ENCODE measurements around the gene RBM39.

RBM39 gene

DNA sequence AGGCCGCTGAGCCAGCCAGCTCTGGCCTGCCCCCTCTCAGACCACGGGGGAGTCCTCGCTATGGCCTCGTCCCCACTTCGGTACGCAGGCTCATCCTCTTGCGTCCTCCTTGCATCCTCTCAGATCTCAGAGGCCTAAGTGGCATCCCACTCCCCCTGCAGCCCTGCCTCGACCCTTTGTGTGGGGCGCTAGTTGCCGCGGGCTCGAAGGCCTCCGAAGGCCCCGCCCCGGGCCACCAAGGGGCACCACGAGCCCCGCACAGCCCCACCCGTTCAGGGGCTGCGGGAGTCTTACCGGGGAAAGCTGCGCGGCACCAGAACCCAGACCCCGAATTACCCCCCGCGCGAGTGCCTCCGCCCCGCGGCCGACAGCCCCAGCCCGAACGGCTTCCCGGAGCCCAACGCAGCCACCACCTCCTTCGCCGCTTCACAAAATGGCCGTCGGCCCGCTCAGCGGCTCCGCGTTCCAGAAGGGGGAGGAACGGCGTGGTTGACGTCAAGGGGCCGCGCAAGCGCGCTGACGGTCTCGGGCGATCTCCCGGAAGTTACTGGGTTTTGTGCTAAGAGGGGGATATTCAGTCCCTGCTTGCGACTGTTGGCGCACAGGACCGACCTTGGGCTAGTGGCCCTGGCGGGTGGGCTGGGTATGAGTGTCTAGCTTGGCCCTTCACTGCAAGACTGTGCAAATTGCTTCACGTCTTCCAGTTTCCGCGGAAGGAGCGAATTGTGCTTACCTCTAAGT, 77.4 kb downstream of the RBM39 start, which contains the start of the genes CPNE1 and RBM12:
CPNE1 (minus strand) TSS at position 435 of the 741 bp plus-strand sequence. CDS start 31,977 bp downstream, outside the sequence.
RBM12 (minus strand) TSS at position 435 of the 741 bp plus-strand sequence. CDS start 9,578 bp downstream, outside the sequence.
- H3K4me3 ChIP-seq: peak within 1 kb of the TSS; percentile 88
- peak within 1 kb of the TSS; percentile 97 for H3K27ac ChIP-seq
- peak; percentile 95 for DNase-seq (ENCODE audit: low spot score)
- TF ChIP-seq CTCF (IDR thresholded peaks at IDR 0.05): no peak

DNA sequence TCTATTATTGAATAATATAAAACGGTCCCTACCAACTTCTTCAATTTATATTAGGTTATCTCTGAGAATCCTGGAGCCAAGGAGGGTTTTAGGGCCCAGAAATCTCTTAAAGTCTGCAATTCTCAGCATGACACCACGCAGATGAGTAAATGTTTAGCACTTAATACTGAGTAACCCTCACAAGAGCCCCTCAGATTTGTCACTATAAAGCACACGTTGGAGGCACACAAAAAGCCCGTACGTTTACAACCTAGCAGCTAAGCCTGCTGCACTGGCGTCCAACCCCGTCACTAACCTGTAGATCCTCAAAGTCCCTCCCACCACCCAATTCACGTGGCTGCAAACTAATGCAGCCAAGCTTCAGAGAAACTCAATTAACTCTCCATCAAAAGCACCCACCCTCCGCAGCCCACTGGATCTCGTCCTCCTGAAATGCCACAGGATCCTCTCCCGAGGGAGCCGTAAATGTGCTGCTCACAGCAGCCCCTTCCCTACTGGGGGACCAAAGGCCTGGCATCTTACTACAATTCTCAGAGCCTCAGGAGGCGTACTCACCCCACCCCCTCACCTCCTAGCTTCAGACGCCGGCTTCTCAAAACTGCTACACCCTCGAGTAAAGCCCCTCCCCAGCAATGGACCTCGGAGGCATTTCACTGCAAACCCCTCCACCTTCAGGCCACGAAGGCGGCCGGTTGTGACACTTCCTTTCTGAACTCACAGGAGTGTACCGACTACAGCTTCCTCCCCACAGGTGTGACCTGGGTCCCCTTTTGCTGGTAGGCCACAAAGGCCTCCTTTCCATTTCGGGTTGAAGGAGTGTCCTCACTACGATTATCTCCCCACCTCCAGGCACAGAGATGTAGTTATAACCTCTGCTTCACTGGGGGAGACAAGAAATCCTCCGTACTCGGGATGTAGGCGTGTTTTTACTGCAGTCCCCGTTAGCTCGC, 78.3 kb downstream of the RBM39 start:
- H3K4me3 ChIP-seq: peak overlapping the region; percentile 88
- TF ChIP-seq CTCF (IDR thresholded peaks at IDR 0.05): no peak
- H3K27ac ChIP-seq: peak overlapping the region; percentile 97
- peak; percentile 76 for DNase-seq (ENCODE audit: low spot score)

- peak overlapping the region; percentile 88 for H3K4me3 ChIP-seq
- TF ChIP-seq CTCF (IDR thresholded peaks at IDR 0.05): no peak
- DNase-seq (ENCODE audit: low spot score): no peak
- peak overlapping the region; percentile 30 to 55 for H3K27ac ChIP-seq
These were observed 79.5 kb downstream of the RBM39 start for GRCh38 chr20:35662551-35662950.

GRCh38 chr20:35661908-35662307, 80.2 kb downstream of the RBM39 start:
- Histone ChIP-seq H3K4me3 (peak overlapping the region; percentile 88), H3K27ac (peak overlapping the region; percentile 30 to 55)
- no peak for DNase-seq (ENCODE audit: low spot score)
- TF ChIP-seq CTCF (IDR thresholded peaks at IDR 0.05): no peak

DNA sequence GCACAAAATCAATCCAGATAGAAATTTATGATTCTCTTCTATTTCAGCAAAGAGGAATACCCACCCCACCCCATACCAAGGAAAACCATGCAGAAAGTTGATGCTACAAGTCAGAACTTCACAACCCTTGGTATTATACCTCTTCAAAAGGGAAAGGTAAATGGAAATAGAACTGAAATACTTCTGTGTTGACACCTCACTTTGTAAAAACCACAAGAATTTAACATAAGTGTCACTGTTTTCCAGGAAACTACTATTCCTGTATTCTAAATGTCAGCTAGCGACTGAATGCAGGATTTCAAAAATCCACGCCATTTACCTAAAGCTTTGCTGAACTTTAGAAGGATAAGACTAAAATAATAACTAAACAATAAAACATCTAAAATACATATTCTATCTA, 81.0 kb downstream of the RBM39 start:
- no peak for TF ChIP-seq CTCF (IDR thresholded peaks at IDR 0.05)
- Histone ChIP-seq H3K27ac (peak overlapping the region in 1 of 2 donors; percentile 55), H3K4me3 (peak overlapping the region; percentile 88)
- DNase-seq (ENCODE audit: low spot score): no peak

GRCh38 chr20:35660122-35660937, 81.7 kb downstream of the RBM39 start:
- DNase-seq (ENCODE audit: low spot score): no peak
- Histone ChIP-seq H3K27ac (no peak overlapping the region), H3K4me3 (no peak overlapping the region)
- no peak for TF ChIP-seq CTCF (IDR thresholded peaks at IDR 0.05)

Data from coronary artery (tissue), 2 donors.